KBM-7 (cell line): Measurements from ENCODE around the gene FGF22.
"Not testable (repeated sequence)": the region's sequence is repeated elsewhere in the genome, so short reads cannot be mapped to it uniquely, and the experiment has no call there.

Experiments used
- DNase-seq: peaks from one replicate; pipeline ENCODE4 v3.0.0-alpha.2; 2015
- in situ Hi-C: fragments of 300-500 bp; cut with MboI; formaldehyde crosslinking; loops from 2 replicates; pipeline ENCODE4 v1.14.3; 2020; ENCODE audit warnings: low sequenced_read_pairs, low pct_unique_long_range_greater_than_20kb, mixed read lengths

The FGF22 gene

GRCh38 chr19:639253-640160, at the start of gene FGF22:
Gene FGF22, plus strand, starts transcription at chr19:639879. Its CDS starts 47 bp downstream, at chr19:639926.
- peak; percentile 55 for DNase-seq

DNA sequence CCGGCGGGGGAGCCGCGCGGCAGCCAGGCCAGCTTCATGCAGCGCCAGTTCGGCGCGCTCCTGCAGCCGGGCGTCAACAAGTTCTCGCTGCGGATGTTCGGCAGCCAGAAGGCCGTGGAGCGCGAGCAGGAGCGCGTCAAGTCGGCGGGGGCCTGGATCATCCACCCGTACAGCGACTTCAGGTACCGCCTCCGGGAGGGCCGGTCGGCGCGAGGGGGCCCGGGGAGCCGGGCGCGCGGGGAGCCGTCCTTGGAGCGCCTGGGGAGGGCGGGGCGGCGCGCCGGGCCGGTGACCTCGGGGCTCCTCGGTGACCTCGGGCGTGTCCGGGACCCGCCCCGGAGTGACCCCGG, 49.3 kb upstream of the FGF22 start:
- in situ Hi-C loops, result no loop called here
- no peak for DNase-seq

More at GRCh38 chr19:639253-640160, at the start of gene FGF22:
- in situ Hi-C loops, result no loop called here

DNA sequence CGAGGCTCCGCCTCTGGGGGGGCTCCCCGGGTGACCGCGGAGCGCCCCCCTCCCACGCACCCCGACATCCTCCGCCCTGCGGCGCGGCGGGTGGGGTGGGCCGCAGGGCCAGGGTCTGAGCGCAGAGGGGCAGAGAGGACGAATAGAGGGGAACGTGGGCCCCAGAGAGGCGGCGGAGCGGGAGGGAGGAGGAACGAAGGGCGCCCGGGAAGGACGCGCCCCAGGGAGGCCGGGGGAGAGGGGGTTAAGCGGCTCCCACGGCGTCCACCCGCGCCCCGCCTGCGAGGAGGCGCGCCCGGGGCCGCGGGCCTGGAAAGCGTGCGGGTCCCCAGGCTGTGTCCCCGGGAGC, 49.0 kb upstream of the FGF22 start:
- in situ Hi-C loops, result no loop called here
- DNase-seq, result no peak

DNA sequence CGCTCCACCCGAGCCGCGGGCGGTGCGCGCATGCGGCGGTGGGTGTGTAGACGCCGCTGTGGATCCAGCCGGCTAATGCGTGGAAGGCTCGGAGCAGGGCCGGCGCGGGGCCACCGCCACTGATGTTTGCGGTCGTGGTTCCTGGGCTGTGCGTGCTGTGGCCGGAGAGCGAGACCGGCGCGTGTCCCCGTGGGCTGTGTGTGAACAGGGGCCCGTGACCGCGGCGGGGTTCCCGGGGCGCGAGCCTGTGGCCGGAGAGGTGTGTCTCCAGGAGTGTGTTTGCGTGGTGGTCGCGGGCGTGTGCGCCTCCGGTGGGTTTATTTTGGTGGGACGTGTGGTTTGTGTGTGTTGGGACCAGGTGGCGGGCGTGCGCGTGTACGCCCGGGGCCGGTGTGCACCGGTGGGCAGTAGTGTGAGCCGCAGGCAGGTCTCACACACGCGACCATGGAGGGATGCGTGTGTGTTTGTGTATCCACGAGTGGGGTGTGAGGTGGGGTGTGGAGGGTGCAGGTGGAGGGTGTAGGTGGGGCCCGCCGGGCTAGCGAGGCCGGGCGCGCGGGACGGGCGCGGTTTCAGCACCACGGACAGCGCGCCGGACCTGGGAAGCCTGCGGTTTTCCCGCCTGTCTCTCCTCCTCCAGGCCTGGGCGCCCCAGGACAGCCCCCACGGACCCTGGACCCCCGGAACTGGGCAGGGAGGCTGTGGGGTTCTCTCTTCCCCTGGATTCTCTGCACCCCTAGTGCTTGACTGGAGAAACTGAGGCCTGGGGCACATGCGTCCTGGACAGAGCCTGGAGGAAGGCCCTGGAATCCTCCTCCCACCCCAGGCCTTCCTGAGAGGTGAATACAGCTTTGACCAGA, 48.4 kb upstream of the FGF22 start:
- peak; percentile 45 for DNase-seq
- in situ Hi-C loops, result no loop called here

DNA sequence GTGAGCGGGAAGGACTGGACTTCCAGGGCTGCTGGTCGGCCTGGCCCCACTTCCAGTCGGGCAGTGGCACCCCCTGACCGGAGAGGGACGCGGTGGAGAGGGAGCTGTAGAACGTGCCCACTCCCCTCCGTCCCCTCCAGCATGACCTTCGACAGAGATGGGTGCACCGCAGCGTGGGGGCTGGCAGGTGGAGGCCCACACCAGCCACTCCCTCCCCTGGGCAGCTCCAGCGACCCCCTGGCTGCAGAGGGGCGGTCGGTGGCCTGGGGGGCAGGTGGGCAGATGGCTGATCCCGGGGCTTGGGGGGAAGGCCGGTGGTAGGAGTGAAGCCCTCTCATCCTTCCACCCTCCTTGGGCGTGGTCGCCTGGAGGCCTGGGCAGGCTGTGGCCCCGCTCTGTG, 47.6 kb upstream of the FGF22 start:
- in situ Hi-C loops, result no loop called here
- no peak for DNase-seq

DNA sequence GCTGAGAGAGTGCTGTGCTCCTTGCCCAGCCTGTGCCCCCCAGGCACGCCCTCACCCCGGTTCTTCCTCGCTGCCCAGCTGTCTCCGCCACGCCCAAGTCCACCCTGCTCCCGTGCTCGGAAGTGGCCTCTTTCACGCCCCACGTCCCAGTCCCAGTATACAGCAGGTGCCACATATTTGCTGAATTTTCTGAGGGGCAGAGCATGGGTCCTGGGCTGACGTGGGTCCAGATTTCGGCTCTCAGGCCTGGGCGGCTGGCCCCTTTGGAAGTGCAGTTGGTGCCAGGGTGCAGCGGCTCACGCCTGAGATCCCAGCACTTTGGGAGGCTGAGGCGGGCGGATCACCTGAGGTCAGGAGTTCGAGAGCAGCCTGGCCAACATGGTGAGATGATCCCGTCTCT, 46.6 kb upstream of the FGF22 start:
- no peak for DNase-seq
- in situ Hi-C loops, result no loop called here

DNA sequence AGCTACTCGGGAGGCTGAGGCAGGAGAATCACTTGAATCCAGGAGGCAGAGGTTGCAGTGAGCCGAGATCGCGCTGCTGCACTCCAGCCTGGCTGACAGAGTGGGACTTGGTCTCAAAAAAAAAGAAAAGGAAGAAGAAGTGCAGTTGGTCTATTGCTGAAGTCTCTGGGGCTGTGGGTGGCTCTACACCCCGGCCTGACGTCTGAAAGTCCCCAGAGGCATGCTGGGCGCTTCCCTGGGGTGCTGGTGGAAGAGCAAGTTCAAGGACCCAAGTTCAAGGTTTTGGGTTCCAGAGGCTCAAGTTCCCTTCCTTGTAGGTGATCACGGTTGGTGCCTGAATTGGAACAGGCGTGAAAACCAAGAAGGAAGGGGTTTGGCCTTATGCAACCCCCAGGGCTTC, 46.2 kb upstream of the FGF22 start:
- DNase-seq, result no peak
- in situ Hi-C loops, result no loop called here

DNA sequence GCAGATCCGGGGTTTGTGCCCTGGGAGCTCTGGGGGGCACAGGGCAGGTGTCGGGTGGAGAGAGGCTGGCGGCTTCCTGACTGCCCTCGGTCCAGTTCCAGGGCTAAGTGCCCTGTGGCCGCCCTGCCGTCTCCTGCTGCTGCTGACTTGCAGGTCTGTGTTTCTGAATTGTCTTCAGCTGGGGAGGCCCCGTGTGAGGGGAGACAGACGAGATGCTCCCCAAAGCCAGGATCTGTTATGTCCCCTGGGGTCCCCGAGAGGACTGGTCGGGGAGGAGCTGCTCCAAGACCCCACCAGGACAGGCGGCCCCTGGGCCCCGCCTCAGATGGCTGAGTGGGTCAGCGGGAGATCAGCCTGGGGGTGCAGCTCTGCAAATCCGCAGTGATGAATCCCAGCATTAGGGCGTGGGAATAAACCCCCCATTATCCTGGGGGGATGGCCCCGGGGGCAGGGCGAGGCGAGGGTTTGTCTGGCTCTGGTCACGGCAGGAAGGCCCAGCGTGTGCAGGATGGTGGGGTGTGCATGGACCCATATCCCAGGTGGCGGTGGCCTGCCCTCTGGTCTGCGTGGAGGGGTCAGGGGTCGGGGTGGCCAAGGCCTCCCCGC, 45.3 kb upstream of the FGF22 start:
- in situ Hi-C loops, result no loop called here
- no peak for DNase-seq

DNA sequence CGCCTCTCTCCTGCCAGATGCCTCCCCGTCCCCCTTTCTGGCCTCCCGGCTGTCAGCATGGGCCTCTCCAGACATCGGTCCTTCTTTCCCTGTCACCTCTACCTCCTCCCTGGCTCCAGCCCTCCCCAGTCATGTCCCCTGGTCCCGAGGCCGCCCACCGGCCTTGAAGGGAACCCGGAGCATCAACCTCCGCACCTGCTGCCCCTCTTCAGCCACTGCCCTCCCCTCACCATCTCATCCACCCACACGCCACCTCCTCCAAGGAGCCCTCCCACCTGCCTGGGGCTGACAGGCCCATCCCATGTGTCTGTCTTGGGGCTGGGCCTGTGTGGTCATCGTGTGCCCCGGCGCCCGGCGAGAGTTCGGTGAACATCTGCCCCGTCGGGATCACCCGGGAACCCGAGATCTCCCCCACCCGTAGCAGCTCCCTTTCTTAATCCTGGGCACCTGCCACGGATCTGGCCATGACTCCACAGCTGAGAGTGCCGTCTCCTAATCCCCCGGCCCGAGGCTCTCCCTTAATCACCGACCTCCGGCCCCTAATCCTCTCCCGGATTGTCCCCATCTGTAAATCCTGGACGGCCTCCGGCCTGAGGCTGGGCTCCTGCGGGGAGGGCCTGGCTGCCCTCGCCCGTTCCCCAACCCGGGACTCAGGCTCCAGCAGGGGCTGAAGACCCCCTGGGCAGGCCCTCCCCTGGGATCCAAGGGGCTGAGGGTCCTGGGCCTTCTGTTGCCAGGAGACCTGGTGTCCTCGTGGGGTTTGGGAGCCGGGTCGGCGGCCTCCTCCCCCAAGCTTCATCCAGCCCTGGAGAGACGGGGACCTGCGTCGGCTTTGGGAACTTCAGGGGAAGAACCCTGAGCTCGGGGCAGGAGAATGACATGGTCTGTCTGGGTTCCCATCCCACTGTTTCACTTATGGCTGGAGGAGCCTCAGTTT, 44.1 kb upstream of the FGF22 start:
- in situ Hi-C loops, result no loop called here
- no peak for DNase-seq

- DNase-seq, result no peak
- in situ Hi-C loops, result no loop called here
Observed at GRCh38 chr19:596263-596655, 43.4 kb upstream of the FGF22 start.

GRCh38 chr19:597406-598315, 42.0 kb upstream of the FGF22 start:
- in situ Hi-C loops, result no loop called here
- no peak for DNase-seq

DNA sequence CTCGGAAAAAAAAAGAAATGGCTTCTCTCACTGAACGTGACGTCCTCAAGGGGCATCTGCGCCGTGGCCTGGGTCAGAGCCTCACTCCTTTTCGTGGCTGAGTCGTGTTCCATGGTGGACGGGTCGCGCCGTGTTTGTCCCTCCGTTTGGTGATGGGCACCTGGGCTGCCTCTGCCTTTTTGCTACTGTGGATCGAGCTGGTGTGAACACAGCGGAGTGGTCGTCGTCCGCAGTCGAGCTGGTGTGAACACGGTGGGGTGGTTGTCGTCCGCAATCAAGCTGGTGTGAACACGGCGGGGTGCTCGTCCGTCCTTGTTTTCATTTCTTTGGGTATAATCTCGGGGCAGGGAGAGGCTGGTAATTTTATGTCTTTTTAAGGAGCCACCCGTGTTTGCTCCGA, 38.4 kb upstream of the FGF22 start:
- no peak for DNase-seq
- in situ Hi-C loops, result no loop called here

- no peak for DNase-seq
- in situ Hi-C loops, result no loop called here
Observed at GRCh38 chr19:601790-602189, 37.9 kb upstream of the FGF22 start.

GRCh38 chr19:602391-603301, 37.0 kb upstream of the FGF22 start:
- in situ Hi-C loops, result no loop called here
- DNase-seq, result no peak

DNA sequence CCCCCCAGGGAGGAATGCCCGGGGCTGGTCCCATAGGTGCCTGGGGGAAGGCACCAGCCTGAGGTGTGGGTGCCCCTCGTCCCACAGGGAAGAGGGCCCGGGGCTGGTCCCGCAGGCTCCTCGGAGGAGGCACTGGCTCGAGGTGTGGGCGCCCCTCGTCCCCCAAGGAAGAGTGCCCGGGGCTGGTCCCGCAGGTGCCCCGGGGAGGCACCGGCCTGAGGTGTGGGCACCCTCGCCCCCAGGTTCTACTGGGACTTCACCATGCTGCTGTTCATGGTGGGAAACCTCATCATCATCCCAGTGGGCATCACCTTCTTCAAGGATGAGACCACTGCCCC, 36.4 kb upstream of the FGF22 start:
- DNase-seq, in situ Hi-C loops: not testable (repeated sequence)

DNA sequence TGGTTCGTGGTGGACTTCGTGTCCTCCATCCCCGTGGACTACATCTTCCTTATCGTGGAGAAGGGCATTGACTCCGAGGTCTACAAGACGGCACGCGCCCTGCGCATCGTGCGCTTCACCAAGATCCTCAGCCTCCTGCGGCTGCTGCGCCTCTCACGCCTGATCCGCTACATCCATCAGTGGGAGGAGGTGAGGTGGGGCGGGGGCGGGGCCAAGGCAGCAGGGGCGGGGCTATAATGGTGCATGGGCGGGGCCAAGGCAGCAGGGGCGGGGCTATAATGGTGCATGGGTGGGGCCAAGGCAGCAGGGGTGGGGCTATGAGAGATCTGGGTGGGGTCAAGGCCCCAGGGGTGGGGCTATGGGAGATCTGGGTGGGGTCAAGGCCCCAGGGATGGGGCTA, 35.9 kb upstream of the FGF22 start:
- DNase-seq, in situ Hi-C loops: not testable (repeated sequence)

DNA sequence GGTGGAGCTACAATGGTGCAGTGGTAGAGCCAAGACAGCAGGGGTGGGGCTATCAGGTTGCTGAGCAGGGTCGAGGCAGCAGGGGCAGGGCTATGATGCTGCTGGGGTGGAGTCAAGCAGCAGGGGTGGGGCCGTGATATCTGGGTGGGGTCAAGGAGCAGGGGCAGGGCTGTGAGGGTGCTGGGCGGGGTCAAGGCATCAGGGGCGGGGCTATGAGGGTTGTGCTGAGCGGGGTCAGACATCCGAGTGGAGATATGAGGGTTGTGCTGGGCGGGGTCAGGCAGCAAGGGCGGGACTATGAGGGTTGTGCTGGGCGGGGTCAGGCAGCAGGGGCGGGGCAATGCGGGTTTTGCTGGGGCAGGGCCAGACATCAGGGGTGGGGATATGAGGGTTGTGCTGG, 35.3 kb upstream of the FGF22 start:
- in situ Hi-C loops, result no loop called here
- DNase-seq, result no peak
